HEK293 (cell line): ENCODE measurements around the gene NUMA1.

Experiments
- CTCF ChIA-PET: fragments of 350-600 bp; formaldehyde crosslinking; extraction: SDS; loops from one replicate; lab custom pipeline; 2021; ENCODE audit warnings: antibody characterized with exemption; lab: Yijun Ruan, JAX
- POLR2A ChIA-PET: fragments of 300-600 bp; formaldehyde crosslinking; extraction: SDS; loops from one replicate; lab custom pipeline; 2020; ENCODE audit warnings: antibody characterized with exemption, inconsistent platforms; lab: Yijun Ruan, JAX
- H3K27ac ChIP-seq: fragments of 200-500 bp; sonication (Bioruptor generic); 2 replicates; pipeline ENCODE4 v1.5.1; 2014; ENCODE audit warnings: low read depth, low read length, control low read depth, inconsistent platforms; ENCODE audit errors: extremely low read depth
- H3K36me3 ChIP-seq, 2 experiments: fragments of 200-500 bp in 1 of 2; sonication (Bioruptor generic) in 1 of 2; 1 replicate in 1 of 2; 2 replicates in 1 of 2; pipeline ENCODE4 v1.5.1; 2014 to 2017; ENCODE audit warnings: inconsistent platforms in 2 of 2, low read length in 2 of 2; ENCODE audit not compliant: control insufficient read depth in 2 of 2, insufficient read depth in 1 of 2
- H3K4me1 ChIP-seq: fragments of 200-500 bp; sonication (Bioruptor generic); 2 replicates; pipeline ENCODE4 v1.5.1; 2014; ENCODE audit warnings: mild to moderate bottlenecking, low read length, inconsistent platforms; ENCODE audit not compliant: control insufficient read depth, insufficient read depth
- H3K4me3 ChIP-seq: 2 replicates; pipeline ENCODE4 v1.5.1; 2011; ENCODE audit warnings: low read depth, mild to moderate bottlenecking, control low read depth, low read length, moderate library complexity
- H3K9me3 ChIP-seq: fragments of 200-500 bp; sonication (Bioruptor generic); 2 replicates; pipeline ENCODE4 v1.5.1; 2014; ENCODE audit warnings: low read depth, low read length, inconsistent platforms; ENCODE audit not compliant: control insufficient read depth, insufficient read depth
- PBX3 ChIP-seq: sonication (generic); formaldehyde crosslinking; IDR thresholded peaks from 2 replicates; pipeline ENCODE4 v1.8.1; 2022; ENCODE audit warnings: mild to moderate bottlenecking, moderate library complexity, missing genetic modification reagents
- RBAK ChIP-seq: fragments of 450-650 bp; formaldehyde crosslinking; IDR thresholded peaks from 2 replicates; pipeline ENCODE4 v1.5.1; 2016; ENCODE audit warnings: missing biosample characterization, missing genetic modification characterization
- TRIM28 ChIP-seq: IDR thresholded peaks from 2 replicates; pipeline ENCODE4 v1.6.1; 2011; ENCODE audit warnings: low read length, control low read depth, borderline replicate concordance
- ZBTB11 ChIP-seq: fragments of 450-650 bp; formaldehyde crosslinking; conservative IDR thresholded peaks from 2 replicates; pipeline ENCODE4 v1.5.1; 2016; ENCODE audit warnings: low read depth, missing biosample characterization, missing genetic modification characterization
- ZNF157 ChIP-seq: fragments of 450-650 bp; formaldehyde crosslinking; IDR thresholded peaks from 2 replicates; pipeline ENCODE4 v1.5.1; 2016; ENCODE audit warnings: missing biosample characterization, missing genetic modification characterization
- ZNF169 ChIP-seq: fragments of 450-650 bp; formaldehyde crosslinking; IDR thresholded peaks from 2 replicates; pipeline ENCODE4 v1.5.1; 2016; ENCODE audit warnings: missing biosample characterization, missing genetic modification characterization
- ZNF202 ChIP-seq: fragments of 450-650 bp; formaldehyde crosslinking; IDR thresholded peaks from 2 replicates; pipeline ENCODE4 v1.5.1; 2016; ENCODE audit warnings: missing biosample characterization, missing genetic modification characterization, borderline replicate concordance
- ZNF621 ChIP-seq: fragments of 450-650 bp; formaldehyde crosslinking; IDR thresholded peaks from 2 replicates; pipeline ENCODE4 v1.5.1; 2017; ENCODE audit warnings: missing biosample characterization, missing genetic modification characterization
- ZNF76 ChIP-seq: fragments of 450-650 bp; formaldehyde crosslinking; IDR thresholded peaks from 2 replicates; pipeline ENCODE4; 2016; ENCODE audit warnings: low read depth, missing biosample characterization, missing genetic modification characterization, borderline replicate concordance
- TF ChIP-seq, protein P1 (sequence below): fragments of 450-650 bp; formaldehyde crosslinking; IDR thresholded peaks from 2 replicates; pipeline ENCODE4 v1.5.1; 2016; ENCODE audit warnings: missing biosample characterization, missing genetic modification characterization

Gene NUMA1

DNA sequence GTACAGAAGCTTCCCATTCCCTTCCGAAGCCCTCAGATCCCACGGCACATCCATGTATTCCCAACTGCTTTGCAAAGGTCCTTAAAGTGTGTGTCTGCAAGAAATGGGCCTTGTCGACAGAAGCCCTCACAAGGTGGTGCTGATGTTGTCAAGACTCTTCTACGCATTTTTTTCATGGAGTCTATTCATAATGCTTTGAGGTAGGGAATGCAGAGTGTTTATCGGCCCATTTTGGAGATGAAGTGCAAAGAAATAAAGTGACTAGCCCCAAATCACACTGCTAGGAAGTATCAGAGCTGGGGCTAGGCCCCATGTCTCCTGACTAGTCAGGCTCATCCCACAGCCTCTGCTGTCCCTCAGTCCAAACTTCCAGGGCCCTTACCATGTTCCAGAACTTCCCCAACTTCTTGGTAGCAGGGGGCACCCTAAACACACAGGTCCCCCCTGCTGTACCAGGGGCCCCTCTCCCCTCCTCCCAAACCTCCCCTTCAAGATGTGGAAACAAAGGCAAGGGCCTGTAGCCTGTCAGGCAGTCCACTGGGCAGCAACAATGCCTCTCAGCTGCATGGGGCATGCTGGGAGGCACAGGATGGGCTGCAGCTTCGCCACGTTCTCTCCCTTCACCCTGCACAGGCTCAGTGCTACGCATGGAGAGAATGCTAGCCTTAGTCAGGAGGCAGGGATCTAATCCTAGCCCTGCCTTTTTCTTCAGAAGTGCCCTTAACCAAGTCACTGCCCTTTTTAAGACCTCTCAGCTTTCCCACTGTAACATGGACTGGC, 73.8 kb downstream of the NUMA1 start (continued):
- TF ChIP-seq ZBTB11 (tag by site-specific recombination), result no peak
- TF ChIP-seq PBX3 (CRISPR knock-in tag), result no peak
- TF ChIP-seq ZNF621 (tag by site-specific recombination), result no peak
- no peak for TF ChIP-seq TRIM28
- no peak for TF ChIP-seq ZNF202 (tag by site-specific recombination)

GRCh38 chr11:72005347-72006260, 74.7 kb downstream of the NUMA1 start:
- ChIA-PET POLR2A (interaction anchor here (0.6 kb wide), 1 partner anchor 12 kb away, joined by 3 read pairs; no protein-coding TSS in a partner anchor), CTCF (interaction anchor here (1.4 to 2.8 kb wide), 2 partner anchors 19 to 28 kb away, joined by 8 to 10 read pairs; no protein-coding TSS in a partner anchor)
- Histone ChIP-seq H3K4me1 (no peaks in the 10 kb centered on the region), H3K27ac (no peak overlapping the region), H3K36me3 (peaks cover 0 to 99% of the 10 kb centered on the region in 2 experiments; a peak in 1 of 3 replicates), H3K4me3 (no peak overlapping the region), H3K9me3 (no peaks in the 10 kb centered on the region)
- TF ChIP-seq ZNF76 (tag by site-specific recombination) (no peak), RBAK (no peak), ZNF157 (no peak), ZNF169 (tag by site-specific recombination) (no peak)
- TF ChIP-seq, protein P1, sequence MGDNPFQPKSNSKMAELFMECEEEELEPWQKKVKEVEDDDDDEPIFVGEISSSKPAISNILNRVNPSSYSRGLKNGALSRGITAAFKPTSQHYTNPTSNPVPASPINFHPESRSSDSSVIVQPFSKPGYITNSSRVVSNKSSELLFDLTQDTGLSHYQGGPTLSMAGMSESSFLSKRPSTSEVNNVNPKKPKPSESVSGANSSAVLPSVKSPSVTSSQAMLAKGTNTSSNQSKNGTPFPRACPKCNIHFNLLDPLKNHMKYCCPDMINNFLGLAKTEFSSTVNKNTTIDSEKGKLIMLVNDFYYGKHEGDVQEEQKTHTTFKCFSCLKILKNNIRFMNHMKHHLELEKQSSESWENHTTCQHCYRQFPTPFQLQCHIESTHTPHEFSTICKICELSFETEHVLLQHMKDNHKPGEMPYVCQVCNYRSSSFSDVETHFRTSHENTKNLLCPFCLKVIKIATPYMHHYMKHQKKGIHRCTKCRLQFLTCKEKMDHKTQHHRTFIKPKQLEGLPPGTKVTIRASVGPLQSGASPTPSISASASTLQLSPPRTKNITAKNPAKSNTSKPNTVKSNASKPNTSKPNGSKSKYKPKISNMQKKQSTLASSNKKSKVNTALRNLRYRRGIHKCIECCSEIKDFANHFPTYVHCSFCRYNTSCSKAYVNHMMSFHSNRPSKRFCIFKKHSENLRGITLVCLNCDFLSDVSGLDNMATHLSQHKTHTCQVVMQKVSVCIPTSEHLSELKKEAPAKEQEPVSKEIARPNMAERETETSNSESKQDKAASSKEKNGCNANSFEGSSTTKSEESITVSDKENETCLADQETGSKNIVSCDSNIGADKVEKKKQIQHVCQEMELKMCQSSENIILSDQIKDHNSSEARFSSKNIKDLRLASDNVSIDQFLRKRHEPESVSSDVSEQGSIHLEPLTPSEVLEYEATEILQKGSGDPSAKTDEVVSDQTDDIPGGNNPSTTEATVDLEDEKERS (tag by site-specific recombination), result no peak
